Right lobe of liver (tissue), 4 donors: ENCODE data around the gene HOXD4.

Source experiments
- POLR2A ChIP-seq: fragments of 450-650 bp; IDR thresholded peaks from one replicate; pipeline ENCODE4 v1.6.1; 2017; ENCODE audit warnings: antibody characterized with exemption, mild to moderate bottlenecking
- TF ChIP-seq, protein P1 (sequence below), 4 donors: fragments of 200-600 bp in 3 of 4; fragments of 450-650 bp in 1 of 4; IDR thresholded peaks; one replicate each; pipeline versions ENCODE4 v1.5.1 to v1.8.0; 2016 to 2022; ENCODE audit warnings: antibody characterized with exemption in 4 of 4, mild to moderate bottlenecking in 2 of 4
- donor health status: DM: no; HTN: no; CAD: no.
- donor health status: DM: no; HTN: no; CAD: no.
- donor health status: DM: no; HTN: yes; CAD: no.

GRCh38 chr2:176174382-176174823 lies 23.1 kb downstream of the HOXD4 start:
- no peak for TF ChIP-seq POLR2A
- TF ChIP-seq, protein P1, sequence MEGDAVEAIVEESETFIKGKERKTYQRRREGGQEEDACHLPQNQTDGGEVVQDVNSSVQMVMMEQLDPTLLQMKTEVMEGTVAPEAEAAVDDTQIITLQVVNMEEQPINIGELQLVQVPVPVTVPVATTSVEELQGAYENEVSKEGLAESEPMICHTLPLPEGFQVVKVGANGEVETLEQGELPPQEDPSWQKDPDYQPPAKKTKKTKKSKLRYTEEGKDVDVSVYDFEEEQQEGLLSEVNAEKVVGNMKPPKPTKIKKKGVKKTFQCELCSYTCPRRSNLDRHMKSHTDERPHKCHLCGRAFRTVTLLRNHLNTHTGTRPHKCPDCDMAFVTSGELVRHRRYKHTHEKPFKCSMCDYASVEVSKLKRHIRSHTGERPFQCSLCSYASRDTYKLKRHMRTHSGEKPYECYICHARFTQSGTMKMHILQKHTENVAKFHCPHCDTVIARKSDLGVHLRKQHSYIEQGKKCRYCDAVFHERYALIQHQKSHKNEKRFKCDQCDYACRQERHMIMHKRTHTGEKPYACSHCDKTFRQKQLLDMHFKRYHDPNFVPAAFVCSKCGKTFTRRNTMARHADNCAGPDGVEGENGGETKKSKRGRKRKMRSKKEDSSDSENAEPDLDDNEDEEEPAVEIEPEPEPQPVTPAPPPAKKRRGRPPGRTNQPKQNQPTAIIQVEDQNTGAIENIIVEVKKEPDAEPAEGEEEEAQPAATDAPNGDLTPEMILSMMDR (IDR thresholded peaks at IDR 0.05), result no peak
